ENCODE measurements around the gene HBQ1.
"Not testable (repeated sequence)": the region's sequence is repeated elsewhere in the genome, so short reads cannot be mapped to it uniquely, and the experiment has no call there.

DNA sequence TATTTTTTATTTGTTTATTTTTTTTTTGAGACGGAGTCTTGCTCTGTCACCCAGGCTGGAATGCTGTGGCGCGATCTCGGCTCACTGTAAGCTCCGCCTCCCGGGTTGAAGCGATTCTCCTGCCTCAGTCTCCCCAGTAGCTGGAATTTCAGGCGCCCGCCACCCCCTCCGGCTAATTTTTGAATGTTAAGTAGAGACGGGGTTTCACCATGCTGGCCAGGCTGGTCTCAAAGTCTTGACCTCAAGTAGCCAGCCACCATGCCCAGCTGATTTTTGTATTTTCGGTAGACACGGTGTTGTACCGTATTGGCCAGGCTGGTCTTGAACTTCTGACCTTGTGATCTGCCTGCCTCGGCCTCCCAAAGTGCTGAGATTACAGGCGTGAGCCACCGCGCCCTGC, 50.1 kb downstream of the HBQ1 start:
- TF ChIP-seq, protein P1, sequence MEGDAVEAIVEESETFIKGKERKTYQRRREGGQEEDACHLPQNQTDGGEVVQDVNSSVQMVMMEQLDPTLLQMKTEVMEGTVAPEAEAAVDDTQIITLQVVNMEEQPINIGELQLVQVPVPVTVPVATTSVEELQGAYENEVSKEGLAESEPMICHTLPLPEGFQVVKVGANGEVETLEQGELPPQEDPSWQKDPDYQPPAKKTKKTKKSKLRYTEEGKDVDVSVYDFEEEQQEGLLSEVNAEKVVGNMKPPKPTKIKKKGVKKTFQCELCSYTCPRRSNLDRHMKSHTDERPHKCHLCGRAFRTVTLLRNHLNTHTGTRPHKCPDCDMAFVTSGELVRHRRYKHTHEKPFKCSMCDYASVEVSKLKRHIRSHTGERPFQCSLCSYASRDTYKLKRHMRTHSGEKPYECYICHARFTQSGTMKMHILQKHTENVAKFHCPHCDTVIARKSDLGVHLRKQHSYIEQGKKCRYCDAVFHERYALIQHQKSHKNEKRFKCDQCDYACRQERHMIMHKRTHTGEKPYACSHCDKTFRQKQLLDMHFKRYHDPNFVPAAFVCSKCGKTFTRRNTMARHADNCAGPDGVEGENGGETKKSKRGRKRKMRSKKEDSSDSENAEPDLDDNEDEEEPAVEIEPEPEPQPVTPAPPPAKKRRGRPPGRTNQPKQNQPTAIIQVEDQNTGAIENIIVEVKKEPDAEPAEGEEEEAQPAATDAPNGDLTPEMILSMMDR (IDR thresholded peaks at IDR 0.05): not testable (repeated sequence)
- TF ChIP-seq POLR2AphosphoS5, POLR2A (IDR thresholded peaks at IDR 0.05): not testable (repeated sequence)

All from prostate gland (tissue), 2 donors.